Thoracic aorta (tissue), 2 donors: ENCODE data around the gene PSMB8. TPM values are rescaled to one million over a fixed set of nuclear protein-coding genes. Genes with fewer than 3 reads are reported as not detected.

Experiments used
- ATAC-seq: fragments of 150-250 bp; one replicate; pipeline ENCODE4 v1.8.0; 2017; ENCODE audit warnings: low read depth; ENCODE audit not compliant: insufficient number of reproducible peaks, low FRiP score
- DNase-seq: peaks from one replicate; pipeline ENCODE4 v3.0.0-alpha.2; 2020; ENCODE audit warnings: low spot score
- H3K27ac ChIP-seq, 2 donors: fragments of 200-600 bp; sonication (generic); 1 replicate in 1 of 2; 2 replicates in 1 of 2; pipeline ENCODE4 v1.5.1; 2016; ENCODE audit warnings: mild to moderate bottlenecking in 2 of 2, moderate library complexity in 2 of 2
- H3K27me3 ChIP-seq: fragments of 200-600 bp; sonication (generic); replicated peaks from 2 replicates; pipeline ENCODE4 v1.6.0; 2016; ENCODE audit warnings: mild to moderate bottlenecking; ENCODE audit not compliant: insufficient read depth
- H3K36me3 ChIP-seq: fragments of 200-600 bp; sonication (generic); one replicate; pipeline ENCODE4 v1.5.1; 2016
- H3K4me1 ChIP-seq, 2 donors: fragments of 200-600 bp; sonication (generic); 1 replicate in 1 of 2; 2 replicates in 1 of 2; pipeline versions ENCODE4 v1.5.1 to v1.6.0; 2016; ENCODE audit warnings: low read depth in 2 of 2, mild to moderate bottlenecking in 1 of 2; ENCODE audit not compliant: control insufficient read depth in 1 of 2
- H3K4me3 ChIP-seq: fragments of 200-600 bp; sonication (generic); 2 replicates; pipeline ENCODE4 v1.5.1; 2016; ENCODE audit warnings: mild to moderate bottlenecking
- H3K9me3 ChIP-seq: fragments of 200-600 bp; sonication (generic); 2 replicates; pipeline ENCODE4 v1.5.1; 2016
- CTCF ChIP-seq: fragments of 200-600 bp; sonication (generic); IDR thresholded peaks from one replicate; pipeline ENCODE4 v1.5.1; 2019; ENCODE audit warnings: antibody characterized with exemption
- total RNA-seq, 2 donors: library from RNA; depleted of rRNA; stranded (reverse); fragments of >200 nt; gene quantifications; one replicate each; pipeline versions ENCODE4 v1.1.0 to v1.2.3, GENCODE V29; 2016

PSMB8 gene
- total RNA-seq, 2 donors from 2014 or later = 28.4 to 43.3 TPM

- no peaks in the 10 kb centered on the region for H3K27me3 ChIP-seq
- no peak overlapping the region for H3K27ac ChIP-seq
- no peak overlapping the region for H3K4me3 ChIP-seq
- H3K4me1 ChIP-seq = peaks cover 10 to 24% of the 10 kb centered on the region in 2 donors
- peaks cover 5% of the 10 kb centered on the region for H3K36me3 ChIP-seq
- DNase-seq = no peak
- no peak for TF ChIP-seq CTCF
- no peaks in the 10 kb centered on the region for H3K9me3 ChIP-seq
- no peak for ATAC-seq
Measured at GRCh38 chr6:32842021-32842650, 1.7 kb downstream of the PSMB8 start.

GRCh38 chr6:32840604-32841246 is 3.1 kb downstream of the PSMB8 start:
- Histone ChIP-seq H3K4me3 (no peak overlapping the region), H3K27me3 (no peaks in the 10 kb centered on the region), H3K4me1 (peaks cover 10 to 20% of the 10 kb centered on the region in 2 donors), H3K27ac (peak overlapping the region in 1 of 2 donors; percentile 22), H3K9me3 (no peaks in the 10 kb centered on the region), H3K36me3 (no peaks in the 10 kb centered on the region)
- DNase-seq (no peak), ATAC-seq (no peak)
- TF ChIP-seq CTCF = no peak

GRCh38 chr6:32839356-32839755 is 4.5 kb downstream of the PSMB8 start:
- Histone ChIP-seq H3K27me3 (no peaks in the 10 kb centered on the region), H3K4me3 (no peak overlapping the region), H3K27ac (peak overlapping the region; percentile 90 to 92), H3K9me3 (no peaks in the 10 kb centered on the region), H3K4me1 (peaks cover 10 to 20% of the 10 kb centered on the region in 2 donors), H3K36me3 (peaks cover 3% of the 10 kb centered on the region)
- TF ChIP-seq CTCF = no peak
- no peak for DNase-seq
- no peak for ATAC-seq

GRCh38 chr6:32838114-32838958 is 5.5 kb downstream of the PSMB8 start, which contains the start of gene TAP2:
Gene TAP2, minus strand, starts transcription at chr6:32838739. Its CDS starts 506 bp downstream, at chr6:32838233.
- Histone ChIP-seq H3K4me3 (peak within 1 kb of the TSS; percentile 91), H3K27me3 (no peaks in the 10 kb centered on the region), H3K27ac (peak within 1 kb of the TSS; percentile 90 to 92), H3K9me3 (no peaks in the 10 kb centered on the region), H3K36me3 (peaks cover 5% of the 10 kb centered on the region), H3K4me1 (peaks cover 10 to 19% of the 10 kb centered on the region in 2 donors)
- peak; percentile 86 for DNase-seq
- peak; percentile 93 for TF ChIP-seq CTCF
- peak; percentile 96 for ATAC-seq

GRCh38 chr6:32837651-32838113 is 6.2 kb downstream of the PSMB8 start:
- peak overlapping the region; percentile 91 for H3K4me3 ChIP-seq
- no peak for TF ChIP-seq CTCF
- H3K27me3 ChIP-seq = no peaks in the 10 kb centered on the region
- H3K9me3 ChIP-seq = no peaks in the 10 kb centered on the region
- peaks cover 5% of the 10 kb centered on the region for H3K36me3 ChIP-seq
- DNase-seq (no peak), ATAC-seq (no peak)
- H3K4me1 ChIP-seq = peaks cover 8 to 12% of the 10 kb centered on the region in 2 donors
- peak overlapping the region; percentile 90 to 92 for H3K27ac ChIP-seq
